Suppressor macrophage (primary cell): ENCODE data around the gene IZUMO2.
"Not testable (repeated sequence)": the region's sequence is repeated elsewhere in the genome, so short reads cannot be mapped to it uniquely, and the experiment has no call there.

Experiments
- DNase-seq, 4 experiments: peaks; one replicate each; pipeline ENCODE4 v3.0.0-alpha.2; 2020 to 2022

Gene IZUMO2

DNA sequence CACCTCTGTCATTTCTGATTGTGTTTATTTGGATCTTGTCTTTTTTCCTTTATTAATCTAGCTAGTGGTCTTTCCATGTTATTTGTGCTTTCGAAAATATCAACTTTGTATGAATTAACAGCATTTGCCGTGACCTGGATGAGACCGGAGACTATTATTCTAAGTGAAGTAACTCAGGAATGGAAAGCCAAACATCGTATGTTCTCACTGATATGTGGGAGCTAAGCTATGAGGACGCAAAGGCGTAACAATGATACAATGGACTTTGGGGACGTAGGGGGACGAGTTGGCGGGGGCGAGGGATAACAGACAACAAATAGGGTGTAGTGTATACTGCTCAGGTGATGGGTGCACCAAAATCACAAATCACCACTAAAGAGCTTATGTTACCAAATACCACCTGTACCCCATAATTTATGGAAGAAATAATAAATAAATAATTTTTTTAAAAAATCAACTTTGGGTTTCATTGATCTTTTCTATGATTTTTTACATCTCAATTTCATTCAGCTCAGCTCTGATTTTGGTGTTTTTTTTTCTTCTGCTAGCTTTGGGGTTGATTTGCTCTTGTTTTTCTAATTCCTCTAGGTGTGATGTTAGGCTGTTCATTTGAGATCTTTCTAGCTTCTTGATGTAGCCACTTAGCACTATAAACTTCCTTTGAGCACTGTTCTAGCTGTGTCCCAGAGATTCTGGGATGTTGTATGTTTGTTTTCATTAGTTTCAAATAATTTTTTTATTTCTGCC lies 27.1 kb downstream of the IZUMO2 start:
- peak in 1 of 4 experiments; percentile 13 for DNase-seq

GRCh38 chr19:50134777-50135719 lies 28.0 kb downstream of the IZUMO2 start:
- peak in 1 of 4 experiments; percentile 11 for DNase-seq

DNA sequence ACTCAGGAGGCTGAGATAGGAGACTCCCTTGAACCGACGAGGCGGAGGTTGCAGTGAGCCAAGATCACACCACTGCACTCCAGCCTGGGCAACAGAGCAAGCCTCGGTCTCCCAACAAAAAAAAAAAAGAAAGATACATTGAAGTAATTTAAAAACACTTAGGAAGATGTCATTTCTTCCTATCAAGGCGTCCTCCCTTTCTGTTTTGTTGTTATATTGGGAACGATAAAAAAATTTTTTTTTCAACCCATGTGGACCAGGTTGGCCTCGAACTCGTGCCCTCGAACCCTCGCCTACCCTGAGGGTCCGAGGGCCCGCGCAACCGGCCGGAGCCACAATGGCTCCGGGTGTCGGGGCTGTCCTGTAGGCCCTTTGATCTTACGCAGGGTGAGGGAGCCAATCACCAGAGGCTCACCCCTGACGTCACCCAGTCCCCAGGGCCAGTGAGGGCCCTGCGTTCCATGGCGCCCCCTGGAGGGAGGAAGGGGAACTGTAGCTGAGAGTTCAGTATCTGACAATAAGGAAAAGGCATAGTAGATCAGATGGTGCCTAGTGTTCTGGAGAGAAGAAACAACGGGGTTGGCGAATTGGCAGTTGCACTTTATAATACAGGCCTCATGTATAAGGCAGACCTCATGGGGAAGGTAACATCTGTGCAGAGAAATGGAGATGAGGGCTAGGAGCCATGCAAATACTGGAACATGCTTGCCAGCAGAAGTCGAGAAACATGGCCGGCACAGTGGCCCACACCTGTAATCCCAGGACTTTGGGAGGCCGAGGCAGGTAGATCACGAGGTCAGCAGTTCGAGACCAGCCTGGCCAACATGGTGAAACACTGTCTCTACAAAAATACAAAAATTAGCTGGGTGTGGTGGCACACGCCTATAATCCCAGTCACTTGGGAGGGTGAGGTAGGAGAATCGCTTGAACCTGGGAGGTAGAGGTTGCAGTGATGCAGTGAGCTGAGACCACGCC lies 29.3 kb downstream of the IZUMO2 start:
- not testable (repeated sequence) for DNase-seq

- not testable (repeated sequence) for DNase-seq
These were observed 59.1 kb downstream of the IZUMO2 start for GRCh38 chr19:50104012-50104411.

- DNase-seq = not testable (repeated sequence)
These were observed 59.7 kb downstream of the IZUMO2 start for GRCh38 chr19:50103405-50103804.
